GM12874 (cell line): ENCODE results near the gene MYBBP1A.
A peak's percentile ranks its signal among the peaks of the same experiment; 100 is the strongest.

Experiments used
- CTCF ChIP-seq: IDR thresholded peaks from 2 replicates; pipeline ENCODE4 v1.5.1; 2011; ENCODE audit warnings: low read depth, mild to moderate bottlenecking, control low read depth, low read length, moderate library complexity; ENCODE audit not compliant: insufficient read depth

The MYBBP1A gene

GRCh38 chr17:4597975-4598374 is 42.8 kb upstream of the MYBBP1A start:
- TF ChIP-seq CTCF = no peak

GRCh38 chr17:4596636-4597380 is 41.6 kb upstream of the MYBBP1A start:
- TF ChIP-seq CTCF = no peak

- TF ChIP-seq CTCF = peak; percentile 58
Observed at GRCh38 chr17:4594931-4595684, 39.9 kb upstream of the MYBBP1A start.

- TF ChIP-seq CTCF = no peak
Observed at GRCh38 chr17:4594406-4594805, 39.2 kb upstream of the MYBBP1A start.

GRCh38 chr17:4593021-4593421 is 37.8 kb upstream of the MYBBP1A start:
- TF ChIP-seq CTCF = no peak

- TF ChIP-seq CTCF = no peak
Observed at GRCh38 chr17:4592240-4593005, 37.2 kb upstream of the MYBBP1A start.

- no peak for TF ChIP-seq CTCF
Observed at GRCh38 chr17:4591529-4591928, 36.3 kb upstream of the MYBBP1A start.
